ENCODE results near the gene GRB14.

- TF ChIP-seq POLR2AphosphoS5 (IDR thresholded peaks at IDR 0.05; ENCODE audit: low read length) (no peak), CREB1 (IDR thresholded peaks at IDR 0.05; ENCODE audit: low read depth) (no peak), POLR2A (IDR thresholded peaks at IDR 0.05; ENCODE audit: low read depth, low read length) (no peak), CTCF (IDR thresholded peaks at IDR 0.05 in 2 of 3, conservative IDR thresholded peaks at IDR 0.05 in 1 of 3; ENCODE audit: control insufficient read depth in 2 of 3, extremely low read depth in 1 of 3, insufficient read depth in 1 of 3, low read depth in 3 of 3, low read length in 3 of 3) (no peak), USF2 (IDR thresholded peaks at IDR 0.05; ENCODE audit: borderline replicate concordance, low read depth, low read length) (no peak), NR2C2 (IDR thresholded peaks at IDR 0.05; ENCODE audit: borderline replicate concordance, control insufficient read depth, insufficient read length, low read depth) (no peak), ZNF274 (IDR thresholded peaks at IDR 0.05; ENCODE audit: insufficient read depth, insufficient read length) (no peak), CBX5 (IDR thresholded peaks at IDR 0.05; ENCODE audit: low read depth) (no peak)
Measured at GRCh38 chr2:164457271-164457670, 164.0 kb downstream of the GRB14 start.

All from GM12878 (cell line).